Osteocyte (in vitro differentiated cells): ENCODE measurements around the gene MT1G. TPM values are rescaled to one million over a fixed set of nuclear protein-coding genes. Genes with fewer than 3 reads are reported as not detected.
"Not testable (repeated sequence)": the region's sequence is repeated elsewhere in the genome, so short reads cannot be mapped to it uniquely, and the experiment has no call there.

Source experiments
- DNase-seq: peaks from one replicate; pipeline ENCODE4 v3.0.0; 2021; ENCODE audit warnings: mixed read lengths; ENCODE audit not compliant: unreplicated experiment; ENCODE audit errors: extremely low spot score
- H3K27ac Mint-ChIP-seq: one replicate; pipeline ENCODE4 v1.8.0; 2021; ENCODE audit warnings: mild to moderate bottlenecking, mixed read lengths; ENCODE audit not compliant: unreplicated experiment
- H3K27me3 Mint-ChIP-seq: one replicate; pipeline ENCODE4 v1.8.0; 2021; ENCODE audit warnings: mixed read lengths; ENCODE audit not compliant: unreplicated experiment
- H3K36me3 Mint-ChIP-seq: one replicate; pipeline ENCODE4 v1.8.0; 2021; ENCODE audit warnings: mixed read lengths; ENCODE audit not compliant: unreplicated experiment
- H3K4me1 Mint-ChIP-seq: one replicate; pipeline ENCODE4 v1.8.0; 2021; ENCODE audit warnings: mixed read lengths; ENCODE audit not compliant: unreplicated experiment
- H3K4me3 Mint-ChIP-seq: one replicate; pipeline ENCODE4 v1.8.0; 2021; ENCODE audit warnings: mild to moderate bottlenecking, moderate library complexity, mixed read lengths; ENCODE audit not compliant: unreplicated experiment
- H3K9me3 Mint-ChIP-seq: one replicate; pipeline ENCODE4 v1.8.0; 2021; ENCODE audit warnings: mixed read lengths; ENCODE audit not compliant: unreplicated experiment
- total RNA-seq: library from RNA; stranded (reverse); gene quantifications from 2 replicates; pipeline ENCODE4 v1.2.1, GENCODE V29; 2021
- TF ChIP-seq, protein P1 (sequence below): fragments of 200-600 bp; sonication (generic); IDR thresholded peaks from 2 replicates; pipeline ENCODE4 v1.5.0; 2021; ENCODE audit warnings: antibody characterized with exemption, mild to moderate bottlenecking, moderate library complexity

Gene MT1G
- total RNA-seq, 1 donor from 2014 or later: not detected

DNA sequence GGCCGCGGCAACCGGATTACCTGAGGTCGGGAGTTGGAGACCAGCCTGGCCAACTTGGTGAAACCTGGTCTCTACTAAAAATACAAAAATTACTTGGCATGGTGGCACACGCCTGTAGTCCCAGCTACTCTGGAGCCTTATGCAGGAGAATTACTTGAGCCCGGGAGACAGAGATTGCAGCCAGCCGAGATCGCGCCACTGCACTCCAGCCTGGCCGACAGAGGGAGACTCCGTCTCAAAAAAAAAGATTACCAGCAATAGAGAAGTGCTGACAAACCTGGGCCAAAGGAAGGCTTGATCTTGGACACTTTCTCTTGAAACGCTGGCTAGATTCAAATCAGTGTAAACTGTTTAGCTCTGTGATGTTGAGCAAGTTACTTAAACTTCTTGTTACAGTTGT lies 6.1 kb upstream of the MT1G start:
- peaks cover 9% of the 10 kb centered on the region for H3K4me1 Mint-ChIP-seq
- no peak overlapping the region for H3K4me3 Mint-ChIP-seq
- no peak overlapping the region for H3K27ac Mint-ChIP-seq
- no peak for DNase-seq
- H3K36me3 Mint-ChIP-seq: no peaks in the 10 kb centered on the region
- no peaks in the 10 kb centered on the region for H3K9me3 Mint-ChIP-seq
- TF ChIP-seq, protein P1, sequence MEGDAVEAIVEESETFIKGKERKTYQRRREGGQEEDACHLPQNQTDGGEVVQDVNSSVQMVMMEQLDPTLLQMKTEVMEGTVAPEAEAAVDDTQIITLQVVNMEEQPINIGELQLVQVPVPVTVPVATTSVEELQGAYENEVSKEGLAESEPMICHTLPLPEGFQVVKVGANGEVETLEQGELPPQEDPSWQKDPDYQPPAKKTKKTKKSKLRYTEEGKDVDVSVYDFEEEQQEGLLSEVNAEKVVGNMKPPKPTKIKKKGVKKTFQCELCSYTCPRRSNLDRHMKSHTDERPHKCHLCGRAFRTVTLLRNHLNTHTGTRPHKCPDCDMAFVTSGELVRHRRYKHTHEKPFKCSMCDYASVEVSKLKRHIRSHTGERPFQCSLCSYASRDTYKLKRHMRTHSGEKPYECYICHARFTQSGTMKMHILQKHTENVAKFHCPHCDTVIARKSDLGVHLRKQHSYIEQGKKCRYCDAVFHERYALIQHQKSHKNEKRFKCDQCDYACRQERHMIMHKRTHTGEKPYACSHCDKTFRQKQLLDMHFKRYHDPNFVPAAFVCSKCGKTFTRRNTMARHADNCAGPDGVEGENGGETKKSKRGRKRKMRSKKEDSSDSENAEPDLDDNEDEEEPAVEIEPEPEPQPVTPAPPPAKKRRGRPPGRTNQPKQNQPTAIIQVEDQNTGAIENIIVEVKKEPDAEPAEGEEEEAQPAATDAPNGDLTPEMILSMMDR: peak; percentile 70
- H3K27me3 Mint-ChIP-seq: peaks cover 19% of the 10 kb centered on the region

DNA sequence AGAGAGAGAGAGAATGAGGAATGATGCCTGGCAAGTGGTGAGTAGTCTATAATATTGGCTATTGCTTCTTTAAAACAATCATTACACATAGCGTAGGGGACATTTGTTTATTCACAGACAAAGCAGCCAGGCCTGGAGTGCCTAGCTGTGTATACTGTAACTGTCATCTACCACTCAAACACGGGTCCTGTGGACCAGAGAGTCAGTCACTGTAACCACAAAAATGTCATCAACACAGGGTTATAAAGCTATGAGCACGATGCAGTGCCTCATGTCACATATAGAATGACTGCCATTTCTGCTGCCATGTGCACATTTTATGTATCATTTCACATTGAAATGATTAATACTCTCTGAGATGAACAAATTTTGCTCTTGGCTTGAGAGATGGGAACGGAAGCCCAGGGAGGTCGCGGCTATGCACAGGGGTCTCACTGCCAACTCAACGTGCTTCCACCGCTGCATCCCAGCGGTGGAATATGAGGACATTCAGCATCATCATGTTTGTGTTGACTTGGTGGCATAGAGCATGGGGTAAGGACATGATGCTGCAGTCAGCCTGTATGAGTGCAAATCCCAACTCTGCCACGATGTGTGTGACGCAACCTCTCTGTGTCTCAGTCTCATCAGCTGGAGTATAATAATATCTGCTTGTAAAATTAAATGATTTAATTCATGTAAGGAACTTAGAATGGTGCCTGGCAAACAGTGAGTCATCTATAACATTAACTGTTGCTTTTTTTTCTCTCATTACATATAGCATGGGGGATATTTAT lies 5.1 kb upstream of the MT1G start:
- DNase-seq: no peak
- H3K4me1 Mint-ChIP-seq: peaks cover 9% of the 10 kb centered on the region
- TF ChIP-seq, protein P1: no peak
- H3K4me3 Mint-ChIP-seq: no peak overlapping the region
- no peaks in the 10 kb centered on the region for H3K9me3 Mint-ChIP-seq
- H3K27ac Mint-ChIP-seq: no peak overlapping the region
- H3K27me3 Mint-ChIP-seq: peaks cover 27% of the 10 kb centered on the region
- H3K36me3 Mint-ChIP-seq: no peaks in the 10 kb centered on the region

DNA sequence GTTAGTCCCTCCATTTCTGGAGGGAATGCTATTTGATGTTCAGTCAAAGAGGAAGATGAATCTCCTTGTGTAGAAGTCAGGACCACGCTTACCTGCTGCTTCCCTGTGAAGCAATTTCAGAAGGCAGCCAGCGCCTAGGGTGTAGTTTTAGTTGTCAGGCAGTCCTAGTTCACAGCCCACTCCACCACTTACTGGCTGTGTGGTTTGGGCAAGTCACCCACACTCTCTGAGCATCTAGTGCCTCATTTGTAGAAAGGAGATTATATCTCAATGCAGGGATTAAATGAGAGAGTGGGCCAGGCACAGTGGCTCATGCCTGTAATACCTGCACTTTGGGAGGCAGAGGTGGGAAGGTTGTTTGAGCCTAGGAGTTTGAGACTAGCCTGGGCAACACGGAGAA lies 4.3 kb upstream of the MT1G start:
- H3K9me3 Mint-ChIP-seq, H3K27ac Mint-ChIP-seq, H3K36me3 Mint-ChIP-seq, H3K4me3 Mint-ChIP-seq, H3K4me1 Mint-ChIP-seq, DNase-seq: not testable (repeated sequence)
- peaks cover 33% of the 10 kb centered on the region for H3K27me3 Mint-ChIP-seq

DNA sequence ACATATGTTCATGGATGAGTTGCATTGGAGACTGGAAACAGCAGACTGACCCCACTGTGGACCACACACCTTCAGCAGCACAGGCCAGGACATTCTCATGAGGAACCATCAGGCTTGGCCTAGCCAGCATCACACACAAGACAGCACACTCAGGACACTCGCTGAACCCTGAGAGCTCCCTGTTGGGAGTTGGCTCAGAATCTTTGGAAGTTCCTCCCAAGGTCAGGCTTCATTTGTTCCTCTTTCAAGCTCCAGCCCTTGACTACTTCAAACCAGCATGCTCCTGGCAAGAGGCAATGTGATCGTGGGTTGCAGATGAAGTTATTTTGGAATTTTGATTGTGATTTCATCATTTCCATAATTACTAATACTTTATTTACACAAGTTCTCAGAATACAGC lies 3.8 kb upstream of the MT1G start:
- peaks cover 36% of the 10 kb centered on the region for H3K27me3 Mint-ChIP-seq
- H3K27ac Mint-ChIP-seq, H3K9me3 Mint-ChIP-seq, H3K36me3 Mint-ChIP-seq, H3K4me1 Mint-ChIP-seq, H3K4me3 Mint-ChIP-seq, DNase-seq: not testable (repeated sequence)

DNA sequence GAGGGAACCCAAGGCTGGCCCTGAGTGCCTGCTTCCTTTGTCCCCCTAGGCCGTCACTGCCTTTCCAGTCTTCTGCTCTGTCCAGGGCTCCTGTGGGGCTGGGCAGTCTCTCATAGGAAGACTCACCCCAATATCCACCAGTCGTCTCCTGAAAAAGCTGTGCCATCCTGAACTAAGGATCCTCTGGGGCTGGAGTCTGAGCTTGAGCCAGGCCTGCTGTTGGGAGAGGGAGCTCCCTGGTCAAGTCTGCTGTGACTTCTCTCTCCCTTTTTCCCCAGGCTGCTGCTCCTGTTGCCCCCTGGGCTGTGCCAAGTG lies 2.7 kb upstream of the MT1G start:
- H3K27ac Mint-ChIP-seq: no peak overlapping the region
- no peaks in the 10 kb centered on the region for H3K9me3 Mint-ChIP-seq
- no peak for DNase-seq
- TF ChIP-seq, protein P1: no peak
- H3K4me3 Mint-ChIP-seq: no peak overlapping the region
- H3K4me1 Mint-ChIP-seq: peaks cover 4% of the 10 kb centered on the region
- no peaks in the 10 kb centered on the region for H3K36me3 Mint-ChIP-seq
- peaks cover 45% of the 10 kb centered on the region for H3K27me3 Mint-ChIP-seq

DNA sequence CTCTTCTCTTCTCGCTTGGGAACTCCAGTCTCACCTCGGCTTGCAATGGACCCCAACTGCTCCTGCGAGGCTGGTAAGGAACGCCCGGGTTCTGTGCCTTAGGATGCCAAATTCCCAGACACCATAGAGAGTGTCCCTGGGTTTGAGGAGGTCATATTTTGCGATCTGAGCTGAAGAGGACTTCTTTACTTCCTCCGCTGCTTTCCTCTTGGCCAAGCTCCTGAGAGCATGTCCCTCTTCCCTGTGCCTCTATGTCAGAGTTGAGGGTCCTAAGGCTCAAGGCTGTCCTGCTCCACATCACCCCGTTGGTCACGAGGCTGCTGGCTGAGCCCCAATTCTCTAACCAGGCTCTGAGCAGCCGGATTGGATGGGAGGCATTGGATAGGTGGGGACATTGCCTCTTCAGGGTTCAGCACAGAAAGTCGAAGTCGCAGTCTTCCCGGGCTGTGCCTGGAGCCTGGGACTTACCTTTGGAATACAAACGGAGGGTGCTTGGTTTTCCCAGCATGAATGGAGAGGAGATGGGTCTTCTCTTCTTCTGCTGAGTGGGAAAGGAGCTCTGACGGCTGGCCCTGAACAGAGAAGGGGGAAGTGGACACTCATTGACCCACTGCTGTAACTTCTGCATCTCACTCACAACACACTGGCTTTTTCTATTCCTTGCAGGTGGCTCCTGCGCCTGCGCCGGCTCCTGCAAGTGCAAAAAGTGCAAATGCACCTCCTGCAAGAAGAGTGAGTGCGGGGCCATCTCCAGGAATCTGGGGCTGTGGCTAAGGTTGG lies 2.2 kb upstream of the MT1G start:
- Mint-ChIP-seq H3K36me3 (no peaks in the 10 kb centered on the region), H3K4me3 (no peak overlapping the region)

More for the DNA sequence above, 2.2 kb upstream of the MT1G start:
- H3K4me1 Mint-ChIP-seq: no peaks in the 10 kb centered on the region
- H3K9me3 Mint-ChIP-seq: no peaks in the 10 kb centered on the region
- no peak overlapping the region for H3K27ac Mint-ChIP-seq
- TF ChIP-seq, protein P1: no peak
- H3K27me3 Mint-ChIP-seq: peaks cover 45% of the 10 kb centered on the region
- DNase-seq: no peak
